Activated naive CD8-positive, alpha-beta T cell treated with anti-CD3 and anti-CD28 coated beads, Interleukin-2, amount 50 U/mL, for 16 hours (primary cell): Measurements from ENCODE around the gene S100A5.
"Not testable (repeated sequence)": the region's sequence is repeated elsewhere in the genome, so short reads cannot be mapped to it uniquely, and the experiment has no call there.

Source experiments
- DNase-seq: peaks from one replicate; pipeline ENCODE4 v3.0.0-alpha.2; 2020; ENCODE audit warnings: low read depth, low spot score

S100A5 gene

DNA sequence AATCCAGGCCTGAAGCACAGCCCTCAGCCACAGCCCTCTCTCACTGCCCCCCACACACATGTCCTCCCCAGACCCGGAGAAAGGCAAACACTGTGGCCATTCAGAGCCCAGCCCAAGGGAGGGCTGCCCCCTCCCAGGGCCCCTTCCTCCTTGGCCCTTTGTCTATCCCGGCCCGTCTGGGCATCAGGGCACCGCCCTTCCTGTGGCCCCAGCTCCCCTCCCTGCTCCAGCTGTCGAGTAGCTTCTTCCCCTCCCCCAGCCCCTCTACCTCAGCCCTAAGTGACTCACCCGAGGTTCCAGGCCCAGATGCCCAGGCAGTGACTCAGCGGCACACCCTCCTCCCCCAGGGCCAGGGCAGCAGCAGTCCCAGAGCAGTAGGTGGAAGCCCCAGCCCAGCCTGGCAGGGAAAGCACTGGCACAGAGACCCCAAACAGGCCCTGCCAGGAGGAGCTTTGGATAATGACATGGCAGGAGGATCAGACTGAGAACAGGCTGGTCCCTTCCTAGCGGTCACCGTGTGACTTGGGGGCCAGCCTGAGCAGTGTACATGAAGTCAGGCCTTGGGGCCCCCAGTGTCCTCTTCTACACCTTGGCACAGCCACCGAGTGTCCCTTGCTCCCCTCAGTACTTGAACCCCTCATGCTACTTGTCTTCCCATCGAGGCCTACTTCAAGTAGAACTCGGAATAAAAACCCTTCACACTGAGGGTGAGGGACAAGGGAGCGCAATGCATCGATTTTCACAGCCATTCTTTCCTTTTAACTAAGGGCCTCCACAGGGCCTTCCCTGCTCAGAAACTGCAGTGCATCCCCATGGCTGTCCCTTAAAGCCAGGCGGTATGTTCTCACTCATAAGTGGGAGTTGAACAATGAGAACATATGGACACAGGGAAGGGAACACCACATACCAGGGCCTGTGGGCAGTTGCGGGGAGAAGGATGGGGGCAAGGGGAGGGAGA lies 26.0 kb upstream of the S100A5 start:
- DNase-seq: peak; percentile 75

DNA sequence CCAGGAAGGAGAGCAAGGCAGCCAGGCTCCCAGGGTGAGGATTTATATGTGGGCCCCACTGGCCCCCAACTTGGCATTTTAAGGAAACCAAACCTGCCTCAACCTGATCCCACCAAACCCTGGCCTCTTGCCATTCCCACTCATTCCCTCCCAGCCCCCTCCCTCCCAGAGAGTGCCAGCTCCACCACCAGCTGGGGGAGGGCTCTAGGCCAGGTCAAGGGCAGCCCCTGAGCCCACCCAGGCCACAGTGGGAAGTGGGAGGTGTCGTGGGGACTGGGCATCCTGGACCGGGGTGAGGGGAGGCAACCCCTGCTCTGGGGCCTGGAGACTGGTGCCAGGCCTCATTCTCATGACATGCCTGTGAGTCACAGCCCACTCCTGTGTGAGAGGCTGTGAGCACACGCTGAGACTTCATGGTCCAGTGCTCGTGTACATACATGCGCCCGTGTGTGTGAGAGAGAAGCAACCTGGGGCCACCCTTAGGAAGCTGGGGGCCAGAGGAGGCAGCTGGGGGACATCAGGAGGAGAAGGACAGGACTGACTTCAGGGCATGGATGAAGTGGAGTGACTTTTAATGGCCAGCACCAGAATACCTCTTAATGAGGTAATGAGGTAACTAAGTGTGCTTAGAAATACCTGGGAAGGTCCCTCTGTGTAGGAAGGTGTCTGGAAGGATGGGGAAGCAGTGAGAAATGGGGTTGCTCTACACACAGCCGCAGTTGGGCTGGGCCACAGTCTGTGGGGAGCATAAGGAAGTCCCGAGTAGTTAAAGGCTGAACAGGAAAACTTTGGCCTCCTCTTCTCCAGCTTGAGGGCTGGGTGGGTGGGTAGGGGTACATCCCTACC lies 25.0 kb upstream of the S100A5 start, which contains the start of gene S100A2:
TSS of gene S100A2 (minus strand) at position 316 of the 846 bp plus-strand sequence. CDS start 1,967 bp downstream, outside the sequence.
- DNase-seq: no peak

DNA sequence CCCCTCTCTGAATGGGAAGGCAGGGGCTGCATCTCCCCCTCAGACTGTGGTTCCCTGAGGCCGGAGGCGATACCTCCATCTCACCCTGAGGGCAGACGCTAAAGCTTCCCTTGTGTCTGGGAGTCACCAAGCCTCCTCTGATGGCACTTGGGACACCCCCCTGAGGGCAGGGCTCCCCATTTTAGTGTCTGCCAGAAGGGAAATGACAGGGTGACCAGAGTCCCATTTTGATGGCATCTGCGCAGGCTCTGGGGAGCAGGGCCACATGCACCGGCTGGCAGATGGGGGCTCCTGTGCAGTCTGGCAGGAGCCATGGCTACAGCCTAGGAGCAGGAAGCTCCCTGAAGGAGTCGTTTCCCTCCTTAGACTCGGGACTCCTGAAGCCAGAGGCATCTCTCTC lies 23.3 kb upstream of the S100A5 start:
- no peak for DNase-seq

DNA sequence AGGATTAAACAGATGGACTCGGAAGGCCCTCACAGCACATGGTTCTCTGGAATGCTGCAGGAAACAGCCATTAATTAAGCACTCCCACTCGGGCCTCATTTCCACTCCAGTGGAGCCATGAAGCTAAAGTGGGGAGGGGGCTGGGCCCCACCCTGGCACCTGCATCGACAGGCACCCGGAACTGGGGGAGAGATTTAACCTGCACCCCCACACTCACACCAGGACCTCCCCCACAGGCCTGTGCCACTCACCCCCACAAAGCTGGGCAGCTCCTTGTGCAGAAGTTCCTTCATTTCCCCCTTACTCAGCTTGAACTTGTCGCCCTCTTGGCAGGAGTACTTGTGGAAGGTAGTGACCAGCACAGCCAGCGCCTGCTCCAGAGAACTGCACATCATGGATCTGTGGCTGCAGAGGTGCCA lies 22.8 kb upstream of the S100A5 start:
- no peak for DNase-seq

DNA sequence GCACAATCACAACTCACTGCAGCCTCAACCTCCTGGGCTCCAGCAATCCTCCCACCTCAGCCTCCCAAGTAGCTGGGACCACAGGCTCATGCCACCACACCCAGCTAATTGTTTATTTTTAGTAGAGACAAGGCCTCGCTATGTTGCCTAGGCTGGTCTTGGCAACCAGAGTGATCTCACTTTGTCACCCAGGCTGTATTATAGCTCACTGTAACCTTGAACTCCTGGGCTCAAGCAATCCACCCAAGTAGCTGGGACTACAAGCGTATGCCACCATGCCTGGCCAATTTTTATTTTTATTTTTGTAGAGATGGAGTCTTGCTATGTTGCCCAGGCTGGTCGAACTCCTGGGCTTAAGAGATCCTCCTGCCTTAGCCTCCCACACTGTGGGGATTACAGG lies 21.3 kb upstream of the S100A5 start:
- not testable (repeated sequence) for DNase-seq

DNA sequence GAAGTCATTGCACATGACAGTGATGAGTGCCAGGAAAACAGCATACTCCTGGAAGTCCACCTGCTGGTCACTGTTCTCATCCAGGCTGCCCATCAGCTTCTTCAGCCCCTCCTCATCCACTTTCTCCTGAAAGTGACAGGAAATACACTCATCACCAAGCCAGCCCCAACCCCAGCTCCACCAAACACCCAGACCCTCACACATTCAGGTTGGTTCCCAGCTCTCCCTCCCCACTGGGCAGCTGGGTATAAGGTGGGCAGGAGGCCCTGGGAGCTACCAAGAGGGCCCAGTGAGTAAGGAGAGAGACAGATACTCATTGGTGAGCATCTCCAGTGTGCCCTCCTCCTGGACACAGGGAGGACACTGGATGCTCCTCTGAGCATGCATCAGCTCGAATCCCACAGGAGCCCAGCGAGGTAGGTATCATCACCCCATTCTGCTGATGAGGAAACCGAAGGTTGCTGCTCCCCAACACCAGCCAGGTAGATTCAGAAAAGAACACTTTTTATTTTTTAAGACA lies 20.8 kb upstream of the S100A5 start:
- no peak for DNase-seq

DNA sequence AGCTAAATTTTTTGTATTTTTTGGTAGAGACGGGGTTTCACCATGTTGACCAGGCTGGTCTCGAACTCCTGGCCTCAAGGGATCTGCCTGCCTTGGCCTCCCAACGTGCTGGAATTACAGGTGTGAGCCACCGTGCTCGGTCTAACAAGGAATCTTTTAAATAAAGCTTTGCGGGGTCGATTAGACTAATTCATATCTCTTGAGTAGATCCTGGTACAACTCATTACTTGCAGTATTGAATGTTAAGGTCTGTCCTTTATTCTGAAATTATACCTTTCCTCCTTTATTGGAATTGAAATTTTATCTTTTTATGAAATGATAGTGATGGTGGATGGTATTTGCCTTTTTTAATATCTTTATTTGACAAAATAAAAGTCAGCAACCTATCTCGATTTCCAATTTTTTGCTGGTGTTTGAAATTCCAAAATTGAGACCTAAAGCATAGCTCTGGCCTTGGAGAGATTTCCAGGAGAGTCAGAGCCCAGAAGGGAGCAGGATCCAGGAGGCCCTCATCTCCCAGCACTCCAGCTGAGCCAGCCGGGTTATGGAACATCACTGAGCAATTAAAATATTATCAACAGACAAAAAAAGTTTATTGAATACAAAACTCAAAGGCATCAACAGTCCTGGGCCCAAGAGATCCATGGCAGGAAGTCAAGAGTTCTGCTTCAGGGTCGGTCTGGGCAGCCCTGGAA lies 20.2 kb upstream of the S100A5 start:
- DNase-seq: no peak

DNA sequence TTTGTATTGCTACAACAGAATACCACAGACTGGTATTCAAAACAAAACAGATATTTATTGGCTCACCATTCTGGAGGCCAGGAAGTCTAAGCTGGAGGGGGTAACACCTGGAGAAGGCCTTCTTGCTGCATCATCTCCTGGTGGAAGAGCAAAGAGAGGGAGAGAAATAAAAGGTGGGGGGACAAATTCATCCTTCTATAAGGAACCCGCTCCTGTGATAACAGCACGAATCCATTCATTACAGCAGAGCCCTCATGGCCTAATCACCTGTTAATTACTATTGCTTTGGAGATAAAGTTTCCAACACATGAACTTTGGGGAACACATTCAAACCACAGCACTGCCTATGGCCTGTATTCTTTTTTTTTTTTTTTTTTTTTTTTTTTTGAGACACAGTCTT lies 19.5 kb upstream of the S100A5 start:
- no peak for DNase-seq

DNA sequence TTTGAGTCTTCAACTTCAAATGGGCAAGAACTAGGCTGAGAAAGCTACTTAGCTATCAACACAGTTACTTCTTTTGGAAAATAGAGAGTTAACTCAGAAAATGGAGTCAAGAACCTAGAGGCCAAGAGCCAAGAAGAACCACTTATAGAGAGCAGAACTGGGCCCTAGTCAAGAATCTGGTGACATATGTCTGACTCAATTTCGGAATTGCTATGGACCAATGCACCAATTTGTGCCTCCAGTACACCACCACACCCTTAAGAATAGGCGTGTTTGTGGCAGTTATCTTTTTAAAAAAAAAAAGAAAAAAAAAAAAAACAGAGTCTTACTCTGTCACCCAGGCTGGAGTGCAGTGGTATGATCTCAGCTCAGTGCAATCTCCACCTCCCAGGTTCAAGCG lies 17.1 kb upstream of the S100A5 start:
- no peak for DNase-seq

DNA sequence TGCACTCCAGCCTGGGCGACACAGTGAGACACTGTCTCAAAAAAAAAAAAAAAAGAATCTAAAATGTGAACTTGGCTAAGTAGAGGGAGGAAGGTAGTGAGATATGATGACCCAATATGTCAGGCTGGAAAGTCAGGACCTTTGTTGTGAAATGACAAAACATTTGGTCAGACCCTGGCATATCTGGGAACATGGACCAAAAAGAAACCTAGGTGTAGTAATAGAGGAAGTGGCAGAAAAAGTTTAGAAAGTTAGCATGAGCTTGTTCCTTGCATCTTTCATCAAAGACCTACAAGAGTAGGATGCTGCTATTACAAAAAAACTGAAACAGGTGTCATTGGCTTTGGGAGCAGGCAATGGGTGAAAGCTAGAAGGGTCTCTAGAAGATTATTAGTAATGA lies 15.6 kb upstream of the S100A5 start:
- DNase-seq: no peak

DNA sequence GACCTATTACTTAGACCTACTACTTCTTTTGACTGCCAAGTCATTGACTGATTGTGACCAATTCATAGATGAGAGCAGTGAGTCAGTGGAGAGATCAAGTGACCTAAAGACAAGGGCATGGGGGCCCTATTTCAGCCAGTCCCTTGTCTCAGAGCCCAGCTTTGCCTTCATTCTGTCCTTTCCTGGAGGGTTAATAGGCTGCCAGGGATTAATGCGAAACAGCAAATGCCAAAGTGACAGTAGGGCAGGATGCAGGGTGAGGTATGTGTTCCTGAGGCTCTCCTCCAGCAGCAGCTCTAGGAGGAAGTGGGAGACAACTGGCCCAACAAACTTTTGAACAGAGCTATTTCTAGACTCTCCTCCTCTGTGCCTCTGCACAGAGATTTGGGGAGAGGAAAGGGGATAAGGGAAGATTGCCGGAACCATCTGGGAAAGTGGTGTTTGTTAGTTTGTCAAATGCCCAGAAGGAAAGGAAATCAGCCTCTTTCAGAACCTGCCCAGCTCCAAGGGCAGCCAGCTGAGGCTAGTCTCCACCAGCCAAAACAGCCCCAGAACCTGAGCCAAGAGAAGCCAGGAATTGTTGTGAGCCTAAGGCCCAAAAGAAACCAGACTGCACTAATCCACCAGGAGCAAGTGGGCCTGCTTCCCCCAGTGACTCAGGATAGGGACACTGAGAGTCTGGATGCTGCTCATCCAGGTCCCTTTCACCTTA lies 13.3 kb upstream of the S100A5 start:
- no peak for DNase-seq

DNA sequence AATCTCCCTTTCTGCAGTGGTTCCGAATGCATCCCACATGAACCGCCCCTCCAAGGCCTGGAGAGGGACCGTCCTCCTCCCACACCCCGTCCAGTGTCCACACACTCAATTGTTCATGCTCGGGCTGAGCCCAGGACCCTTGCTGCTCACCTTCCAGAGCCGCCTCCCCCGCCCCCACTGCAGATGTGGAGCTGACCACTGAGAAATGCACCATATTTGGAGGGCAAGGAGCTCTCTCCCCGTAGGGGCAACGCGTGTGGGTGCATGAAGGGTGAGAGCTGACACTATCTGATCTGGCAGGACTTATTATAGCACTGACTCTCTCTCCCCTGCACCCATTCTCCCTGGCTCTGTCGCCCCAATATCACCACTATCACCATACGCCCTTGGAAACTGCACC lies 12.4 kb upstream of the S100A5 start:
- no peak for DNase-seq

DNA sequence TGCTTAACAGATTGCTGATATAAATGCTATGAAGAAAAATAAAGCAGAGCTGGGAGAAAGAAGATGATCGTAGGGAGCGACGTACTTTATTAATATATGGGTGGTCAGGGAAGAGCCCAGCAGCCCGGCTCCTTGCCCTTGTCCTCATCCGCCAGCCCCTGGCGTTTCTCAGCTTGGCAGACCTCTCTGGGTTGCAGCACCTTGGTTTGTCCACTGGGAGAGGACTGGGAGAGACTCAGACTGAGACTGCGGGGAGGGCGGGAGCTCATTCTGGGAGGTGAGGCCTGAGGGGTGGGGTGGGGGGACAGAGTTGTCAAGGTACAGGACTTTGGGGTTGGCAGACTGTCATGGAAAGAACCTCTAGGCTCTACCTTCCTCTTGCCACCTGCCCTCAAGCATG lies 11.6 kb upstream of the S100A5 start:
- no peak for DNase-seq

DNA sequence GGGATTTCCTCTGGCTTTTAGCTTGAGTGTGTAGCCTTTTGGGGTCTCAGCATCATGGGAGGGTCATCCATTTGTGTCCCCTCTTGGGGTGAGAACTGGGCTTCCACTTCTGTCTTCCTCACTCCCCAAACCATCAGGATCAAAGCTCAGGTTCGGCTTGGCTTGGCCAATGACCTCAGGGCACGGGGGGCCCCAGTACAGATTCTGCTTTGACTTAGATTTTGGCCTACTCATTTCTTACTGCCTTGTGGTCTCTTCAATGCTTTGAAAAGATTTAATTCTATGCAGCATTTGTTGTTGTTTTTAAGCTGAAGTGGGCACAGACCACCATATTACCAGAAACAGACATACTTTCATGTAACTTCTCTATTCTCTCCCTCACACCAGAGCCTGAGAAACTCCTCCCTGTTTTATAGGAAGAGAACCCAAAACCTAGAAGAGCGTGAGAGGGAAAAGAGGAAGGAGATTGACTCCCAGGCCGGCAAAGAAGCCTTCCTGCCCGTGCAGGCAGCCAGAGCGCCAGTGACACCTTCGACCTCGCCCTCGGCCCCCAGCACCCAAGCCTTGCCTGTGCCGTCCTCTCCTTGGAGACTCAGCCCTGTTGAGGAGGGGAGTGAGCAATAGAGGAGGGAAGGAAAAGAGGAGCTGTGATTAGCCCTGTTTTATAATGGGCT lies 10.2 kb upstream of the S100A5 start:
- no peak for DNase-seq

DNA sequence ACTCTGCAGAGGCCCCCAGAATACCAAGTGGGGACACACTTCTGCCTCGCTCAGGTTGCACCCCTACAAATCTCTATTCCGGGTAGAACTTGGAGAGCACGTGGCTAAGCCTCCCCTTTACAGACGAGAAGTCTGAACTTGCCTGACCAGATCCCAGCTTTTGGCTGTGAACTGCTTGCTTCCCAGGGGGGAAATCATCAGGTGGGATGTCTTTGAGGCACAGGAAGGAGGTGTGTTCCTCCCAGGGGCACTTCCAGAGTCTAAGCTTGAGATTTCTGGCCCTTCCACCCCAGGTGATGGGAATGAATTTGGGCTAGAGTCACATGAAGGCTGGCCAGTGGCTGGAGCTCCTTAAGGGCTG lies 9.6 kb upstream of the S100A5 start:
- no peak for DNase-seq

DNA sequence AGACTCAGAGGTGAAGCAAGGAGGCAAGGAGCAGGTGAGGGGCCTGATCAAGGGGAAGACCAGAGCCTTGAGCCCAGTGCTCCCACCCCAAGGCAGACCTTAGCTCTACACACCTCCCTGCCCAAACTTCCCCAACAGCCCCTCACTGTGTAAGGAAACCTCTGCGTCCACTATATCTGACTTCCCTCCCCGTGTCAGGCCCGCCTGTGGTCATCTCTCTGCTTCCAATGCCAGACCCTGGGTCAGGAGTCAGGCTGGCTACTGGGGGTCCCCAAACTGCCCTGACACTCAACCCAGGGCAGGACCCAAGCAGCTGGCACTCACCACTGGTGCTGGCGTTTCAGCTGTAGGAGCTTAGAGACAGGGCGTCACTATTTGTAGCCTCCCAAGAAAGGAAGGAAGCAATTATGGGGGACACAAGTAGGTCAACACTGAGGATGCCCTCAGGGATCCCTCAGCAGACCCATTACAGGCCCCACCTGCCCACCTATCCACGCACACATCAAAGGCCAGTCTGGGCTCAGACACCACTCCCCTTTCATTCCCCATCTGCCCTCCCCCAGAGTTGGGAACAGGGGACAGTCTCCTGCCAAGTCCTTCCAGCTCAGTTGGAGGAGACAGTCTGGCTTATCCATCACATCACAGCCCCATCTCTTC lies 9.1 kb upstream of the S100A5 start:
- DNase-seq: no peak

DNA sequence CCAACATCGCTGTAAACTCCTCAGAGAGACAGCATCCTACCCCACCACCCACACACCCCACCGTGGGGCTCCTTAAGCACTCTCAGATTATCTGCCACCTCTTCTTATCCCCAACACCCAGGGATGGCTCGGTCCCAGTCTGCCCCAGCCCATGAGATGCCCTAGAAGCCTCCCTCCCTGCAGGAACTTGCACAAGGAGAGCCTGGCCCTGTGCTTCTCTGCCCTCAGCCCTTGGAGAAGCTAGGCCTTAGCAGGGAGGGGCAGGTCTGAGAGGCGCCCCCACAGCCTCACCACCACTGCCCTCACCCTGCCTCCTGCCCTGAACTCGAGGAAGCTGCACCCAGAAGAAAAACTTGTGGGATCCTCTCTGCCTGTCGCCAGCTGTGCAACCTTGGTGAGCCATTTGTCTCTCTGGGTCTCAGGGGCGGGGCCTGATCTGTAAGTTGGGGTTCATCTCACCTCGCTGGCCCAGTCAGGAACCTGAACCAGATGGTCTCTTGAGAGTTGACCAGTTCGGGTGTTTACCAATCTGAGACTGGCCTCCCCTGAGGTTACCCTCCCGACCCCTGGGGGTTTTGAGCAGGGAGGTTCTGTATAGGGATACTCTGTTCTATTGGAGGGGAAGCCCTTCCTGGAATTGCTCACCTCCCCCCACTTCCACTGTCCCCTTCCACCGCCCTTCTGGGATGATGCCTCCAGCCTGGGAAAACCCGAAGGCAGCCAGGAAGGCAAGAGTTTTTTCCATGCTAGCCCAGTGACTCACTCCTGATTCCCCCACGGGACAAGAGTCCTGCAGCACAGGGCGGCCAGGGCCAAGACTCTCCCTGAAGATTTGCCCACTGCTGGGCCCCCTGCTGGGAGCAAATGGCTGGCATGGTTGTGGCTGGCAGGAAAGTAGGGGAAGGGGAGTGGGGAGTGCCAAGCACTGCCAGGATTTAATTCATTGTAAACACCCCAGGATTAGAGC lies 8.3 kb upstream of the S100A5 start, which contains the start of gene S100A3:
TSS of gene S100A3 (minus strand) at position 537 of the 967 bp plus-strand sequence. CDS start 773 bp downstream, outside the sequence.
- no peak for DNase-seq
